ENCODE results near the gene ADARB2.
"Not testable (repeated sequence)": the region's sequence is repeated elsewhere in the genome, so short reads cannot be mapped to it uniquely, and the experiment has no call there.

ADARB2 gene

GRCh38 chr10:1343176-1343575, 394.1 kb downstream of the ADARB2 start:
- no peaks in the 10 kb centered on the region for H3K9me2 ChIP-seq (replicated peaks; ENCODE audit: control insufficient read depth, low read length)
- H3K4me2 ChIP-seq (ENCODE audit: low read length) = no peak overlapping the region
- H4K20me1 ChIP-seq (ENCODE audit: control insufficient read depth, insufficient read depth, low read depth, low read length) = no peaks in the 10 kb centered on the region
- no peak for TF ChIP-seq EZH2phosphoT487 (IDR thresholded peaks at IDR 0.05; ENCODE audit: borderline replicate concordance, low read length)
- TF ChIP-seq CTCF (IDR thresholded peaks at IDR 0.05; ENCODE audit: low read depth, low read length, poor library complexity, severe bottlenecking) = no peak
- no peaks in the 10 kb centered on the region for H3K36me3 ChIP-seq (ENCODE audit: control insufficient read depth, low read length)
- H3K9me3 ChIP-seq (ENCODE audit: control insufficient read depth, insufficient read depth, low read length) = no peaks in the 10 kb centered on the region
- H3K79me2 ChIP-seq (ENCODE audit: control insufficient read depth, low read length) = no peaks in the 10 kb centered on the region
- H3K4me1 ChIP-seq (ENCODE audit: control insufficient read depth, low read length) = no peaks in the 10 kb centered on the region
- no peak overlapping the region for H3K27ac ChIP-seq (ENCODE audit: low read depth, low read length)
- no peaks in the 10 kb centered on the region for H3F3A ChIP-seq (ENCODE audit: control insufficient read depth, insufficient read depth)
- peaks cover 3% of the 10 kb centered on the region; the same call in 1 of the 2 replicates for H3K27me3 ChIP-seq (ENCODE audit: control insufficient read depth, low read length)
- no peak overlapping the region for H3K4me3 ChIP-seq (ENCODE audit: low read length)

- not testable (repeated sequence) for H3K9me2 ChIP-seq (replicated peaks; ENCODE audit: control insufficient read depth, low read length); H3K9me3 ChIP-seq (ENCODE audit: control insufficient read depth, insufficient read depth, low read length); H3K4me2 ChIP-seq (ENCODE audit: low read length); H3K79me2 ChIP-seq (ENCODE audit: control insufficient read depth, low read length); H3K36me3 ChIP-seq (ENCODE audit: control insufficient read depth, low read length); H3K4me3 ChIP-seq (ENCODE audit: low read length); H4K20me1 ChIP-seq (ENCODE audit: control insufficient read depth, insufficient read depth, low read depth, low read length); H3K27ac ChIP-seq (ENCODE audit: low read depth, low read length); H3K4me1 ChIP-seq (ENCODE audit: control insufficient read depth, low read length); H3F3A ChIP-seq (ENCODE audit: control insufficient read depth, insufficient read depth); H3K27me3 ChIP-seq (ENCODE audit: control insufficient read depth, low read length)
Measured at GRCh38 chr10:1341052-1341451, 396.3 kb downstream of the ADARB2 start.

- H3K9me3 ChIP-seq (ENCODE audit: control insufficient read depth, insufficient read depth, low read length) = no peaks in the 10 kb centered on the region
- H3K36me3 ChIP-seq (ENCODE audit: control insufficient read depth, low read length) = no peaks in the 10 kb centered on the region
- H3K27ac ChIP-seq (ENCODE audit: low read depth, low read length) = no peak overlapping the region
- H3F3A ChIP-seq (ENCODE audit: control insufficient read depth, insufficient read depth) = no peaks in the 10 kb centered on the region
- no peaks in the 10 kb centered on the region for H3K9me2 ChIP-seq (replicated peaks; ENCODE audit: control insufficient read depth, low read length)
- no peaks in the 10 kb centered on the region for H3K79me2 ChIP-seq (ENCODE audit: control insufficient read depth, low read length)
- no peak overlapping the region for H3K4me2 ChIP-seq (ENCODE audit: low read length)
- H3K4me3 ChIP-seq (ENCODE audit: low read length) = no peak overlapping the region
- H3K27me3 ChIP-seq (ENCODE audit: control insufficient read depth, low read length) = peaks cover 3% of the 10 kb centered on the region; the same call in 1 of the 2 replicates
- H3K4me1 ChIP-seq (ENCODE audit: control insufficient read depth, low read length) = no peaks in the 10 kb centered on the region
- H4K20me1 ChIP-seq (ENCODE audit: control insufficient read depth, insufficient read depth, low read depth, low read length) = no peaks in the 10 kb centered on the region
- TF ChIP-seq EZH2phosphoT487 (IDR thresholded peaks at IDR 0.05; ENCODE audit: borderline replicate concordance, low read length) = no peak
Measured at GRCh38 chr10:1339396-1339795, 397.9 kb downstream of the ADARB2 start.

- Histone ChIP-seq H3K9me3 (ENCODE audit: control insufficient read depth, insufficient read depth, low read length) (no peaks in the 10 kb centered on the region), H3K4me1 (ENCODE audit: control insufficient read depth, low read length) (no peaks in the 10 kb centered on the region), H4K20me1 (ENCODE audit: control insufficient read depth, insufficient read depth, low read depth, low read length) (no peaks in the 10 kb centered on the region), H3F3A (ENCODE audit: control insufficient read depth, insufficient read depth) (no peaks in the 10 kb centered on the region), H3K9me2 (replicated peaks; ENCODE audit: control insufficient read depth, low read length) (no peaks in the 10 kb centered on the region), H3K27ac (ENCODE audit: low read depth, low read length) (no peak overlapping the region), H3K4me2 (ENCODE audit: low read length) (no peak overlapping the region), H3K4me3 (ENCODE audit: low read length) (no peak overlapping the region), H3K79me2 (ENCODE audit: control insufficient read depth, low read length) (no peaks in the 10 kb centered on the region), H3K36me3 (ENCODE audit: control insufficient read depth, low read length) (no peaks in the 10 kb centered on the region), H3K27me3 (ENCODE audit: control insufficient read depth, low read length) (peaks cover 3% of the 10 kb centered on the region; the same call in 1 of the 2 replicates)
- TF ChIP-seq EZH2phosphoT487 (IDR thresholded peaks at IDR 0.05; ENCODE audit: borderline replicate concordance, low read length) = no peak
- TF ChIP-seq CTCF (IDR thresholded peaks at IDR 0.05; ENCODE audit: low read depth, low read length, poor library complexity, severe bottlenecking) = no peak
Measured at GRCh38 chr10:1335642-1336041, 401.7 kb downstream of the ADARB2 start.

Measured in DOHH2 (cell line).